A549 (cell line): Measurements from ENCODE around the gene OPTN. TPM values are rescaled to one million over a fixed set of nuclear protein-coding genes. Genes with fewer than 3 reads are reported as not detected.

Source experiments
- ATAC-seq, 2 experiments: fragments of 200-7000 bp in 1 of 2; fragments of >200 bp in 1 of 2; cut with Nextera tagmentation in 1 of 2; cut with Tn5 transposase in 1 of 2; 3 replicates each; pipeline versions ENCODE4 v1.8.0 to v1.9.1; 2018 to 2020; ENCODE audit warnings: mild to moderate bottlenecking in 1 of 2, moderate library complexity in 1 of 2
- CTCF ChIA-PET: fragments of 300-600 bp; sonication (Branson Sonifier 250); formaldehyde crosslinking; extraction: SDS; loops from one replicate; lab custom pipeline; 2021; ENCODE audit warnings: antibody characterized with exemption, inconsistent platforms; lab: Yijun Ruan, JAX
- POLR2A ChIA-PET: fragments of 350-600 bp; formaldehyde crosslinking; extraction: SDS; loops from one replicate; lab custom pipeline; 2021; ENCODE audit warnings: antibody characterized with exemption, inconsistent platforms; lab: Yijun Ruan, JAX
- DNase-seq, 2 experiments: peaks; one replicate each; pipeline versions ENCODE4 v3.0.0 to v3.0.0-alpha.2; 2011 to 2016; ENCODE audit warnings: low read depth in 1 of 2, low spot score in 1 of 2
- FAIRE-seq: peaks from 2 replicates; lab custom pipeline; 2011; peaks lifted over from hg19 to GRCh38; lab: Jason Lieb, UNC
- H3K27ac ChIP-seq, 2 experiments: fragments of >200 bp; sonication (Bioruptor Twin); formaldehyde crosslinking; 3 replicates each; pipeline ENCODE4 v1.5.1; 2016 to 2017
- H3K4me1 ChIP-seq: fragments of >200 bp; sonication (Bioruptor Twin); formaldehyde crosslinking; 3 replicates; pipeline ENCODE4 v1.6.1; 2016
- H3K4me2 ChIP-seq: fragments of >200 bp; sonication (Bioruptor Twin); formaldehyde crosslinking; 3 replicates; pipeline ENCODE4 v1.6.1; 2016
- H3K4me3 ChIP-seq: fragments of >200 bp; sonication (Bioruptor Twin); formaldehyde crosslinking; 3 replicates; pipeline ENCODE4 v1.5.1; 2016
- H3K9me3 ChIP-seq: fragments of >200 bp; sonication (Bioruptor Twin); formaldehyde crosslinking; 3 replicates; pipeline ENCODE4 v1.6.1; 2016
- BHLHE40 ChIP-seq: IDR thresholded peaks from 2 replicates; pipeline ENCODE4 v1.6.1; 2012; ENCODE audit warnings: low read depth, low read length, inconsistent platforms
- CBX2 ChIP-seq: fragments of 200-600 bp; sonication (generic); IDR thresholded peaks from 2 replicates; pipeline ENCODE4 v1.6.1; 2016; ENCODE audit warnings: low read depth, mild to moderate bottlenecking, borderline replicate concordance
- CBX8 ChIP-seq: fragments of 200-600 bp; sonication (generic); IDR thresholded peaks from 2 replicates; pipeline ENCODE4 v1.6.1; 2016
- CEBPB ChIP-seq, 2 experiments: fragments of >200 bp in 1 of 2; sonication (Bioruptor Twin) in 1 of 2; formaldehyde crosslinking in 1 of 2; IDR thresholded peaks; 2 replicates each; pipeline ENCODE4 v1.6.1; 2012 to 2016
- CHD4 ChIP-seq: fragments of 200-600 bp; sonication (generic); IDR thresholded peaks from 2 replicates; pipeline ENCODE4 v1.6.1; 2016; ENCODE audit warnings: antibody characterized with exemption, mild to moderate bottlenecking, borderline replicate concordance
- E2F6 ChIP-seq: IDR thresholded peaks from 2 replicates; pipeline ENCODE4 v1.6.1; 2012; ENCODE audit warnings: low read depth, borderline replicate concordance
- GATA3 ChIP-seq: IDR thresholded peaks from 2 replicates; pipeline ENCODE4 v1.6.1; 2012; ENCODE audit warnings: borderline replicate concordance
- HEYL ChIP-seq: fragments of 250-450 bp; sonication (Bioruptor Pico); IDR thresholded peaks from 2 replicates; pipeline ENCODE4 v1.8.0; 2021; ENCODE audit warnings: mild to moderate bottlenecking, moderate library complexity
- HOXA7 ChIP-seq: fragments of 250-450 bp; sonication (Bioruptor Pico); IDR thresholded peaks from 2 replicates; pipeline ENCODE4 v1.5.0; 2020; ENCODE audit warnings: mild to moderate bottlenecking, moderate library complexity
- HOXB5 ChIP-seq: fragments of 250-450 bp; sonication (Bioruptor Pico); IDR thresholded peaks from 2 replicates; pipeline ENCODE4 v1.5.0; 2020; ENCODE audit warnings: mild to moderate bottlenecking, moderate library complexity
- JUN ChIP-seq, 2 experiments: fragments of >200 bp; sonication (Bioruptor Twin); formaldehyde crosslinking; IDR thresholded peaks; 2 replicates in 1 of 2; 3 replicates in 1 of 2; pipeline ENCODE4 v1.6.1; 2016 to 2017
- JUNB ChIP-seq: fragments of >200 bp; sonication (Bioruptor Twin); formaldehyde crosslinking; IDR thresholded peaks from 2 replicates; pipeline ENCODE4 v1.6.1; 2016
- MAX ChIP-seq: IDR thresholded peaks from 2 replicates; pipeline ENCODE4 v1.6.1; 2012
- MAZ ChIP-seq: fragments of 150-350 bp; IDR thresholded peaks from 2 replicates; pipeline ENCODE4 v1.6.1; 2014; ENCODE audit warnings: antibody characterized with exemption, low read depth, low read length, borderline replicate concordance
- NPAS2 ChIP-seq: fragments of 250-450 bp; sonication (Bioruptor Pico); IDR thresholded peaks from 2 replicates; pipeline ENCODE4 v1.8.0; 2022; ENCODE audit warnings: mild to moderate bottlenecking, moderate library complexity, borderline replicate concordance
- PBX3 ChIP-seq: IDR thresholded peaks from 2 replicates; pipeline ENCODE4 v1.6.1; 2012
- POLR2AphosphoS2 ChIP-seq: conservative IDR thresholded peaks from 2 replicates; pipeline ENCODE4 v1.6.1; 2012; ENCODE audit warnings: low read length, improper control_type of control experiment, inconsistent platforms
- RAD21 ChIP-seq, 2 experiments: fragments of >200 bp in 1 of 2; sonication (Bioruptor Twin) in 1 of 2; formaldehyde crosslinking in 1 of 2; IDR thresholded peaks in 1 of 2; conservative IDR thresholded peaks in 1 of 2; 2 replicates in 1 of 2; 3 replicates in 1 of 2; pipeline ENCODE4 v1.6.1; 2012 to 2018; ENCODE audit warnings: inconsistent platforms in 1 of 2
- RARB ChIP-seq: fragments of 250-450 bp; sonication (Bioruptor Pico); IDR thresholded peaks from 2 replicates; pipeline ENCODE4 v1.8.0; 2021; ENCODE audit warnings: mild to moderate bottlenecking, moderate library complexity
- RCOR1 ChIP-seq: fragments of 150-350 bp; IDR thresholded peaks from 2 replicates; pipeline ENCODE4 v1.6.1; 2014; ENCODE audit warnings: antibody characterized with exemption, low read length, low read depth
- SMC3 ChIP-seq: fragments of >200 bp; sonication (Bioruptor Twin); formaldehyde crosslinking; IDR thresholded peaks from 3 replicates; pipeline ENCODE4 v1.6.1; 2018; ENCODE audit warnings: inconsistent platforms
- ZC3H11A ChIP-seq: fragments of 450-650 bp; IDR thresholded peaks from 2 replicates; pipeline ENCODE4 v1.6.1; 2014; ENCODE audit warnings: antibody characterized with exemption, mild to moderate bottlenecking
- WGBS: methylation state at CpG from one replicate; pipeline ENCODE4 v1.1.6; 2017; ENCODE audit errors: missing lambda C conversion rate; 5-methylcytosine and 5-hydroxymethylcytosine counted together
- polyA plus RNA-seq, 4 experiments: library from polyadenylated mRNA; depleted of rRNA in 3 of 4; stranded (reverse); fragments of >200 nt; fragmentation: RNase III in 1 of 4; extraction: RNeasy Plus Mini Kit Qiagen cat#74134 plus additional on column Dnase treatment in 1 of 4; gene quantifications; 2 replicates in 3 of 4; 3 replicates in 1 of 4; pipeline ENCODE4 v1.2.3, GENCODE V29; 2011 to 2017
- TF ChIP-seq, protein P1 (sequence below): fragments of 150-350 bp; IDR thresholded peaks from 2 replicates; pipeline ENCODE4 v1.6.1; 2014; ENCODE audit warnings: low read depth, mild to moderate bottlenecking, low read length

OPTN gene
- polyA plus RNA-seq, 2 of the 4 experiments (the other 2 are of a cell fraction) = 31.8 to 33.2 TPM

- WGBS = 76% methylated on average over 1 of the region's 1 CpG
- H3K4me3 ChIP-seq = no peak overlapping the region
- FAIRE-seq = no peak
- no peak overlapping the region for H3K27ac ChIP-seq
- no peak for DNase-seq
- H3K9me3 ChIP-seq = no peaks in the 10 kb centered on the region
- TF ChIP-seq SMC3 (no peak), HOXB5 (CRISPR knock-in tag) (no peak), MAX (no peak), POLR2AphosphoS2 (no peak), HEYL (CRISPR knock-in tag) (no peak), MAZ (no peak), PBX3 (no peak)
- TF ChIP-seq, all 56 proteins: peak for 0
- Histone ChIP-seq H3K4me1 (no peaks in the 10 kb centered on the region), H3K4me2 (no peak overlapping the region)
- ChIA-PET POLR2A (no interaction called here), CTCF (interaction anchor here (0.6 to 1.2 kb wide), 2 partner anchors 22 to 56 kb away, joined by 3 read pairs; partner anchors contain the start of gene OPTN)
- no peak for ATAC-seq
These were observed 21.5 kb downstream of the OPTN start for GRCh38 chr10:13121500-13121854.

DNA sequence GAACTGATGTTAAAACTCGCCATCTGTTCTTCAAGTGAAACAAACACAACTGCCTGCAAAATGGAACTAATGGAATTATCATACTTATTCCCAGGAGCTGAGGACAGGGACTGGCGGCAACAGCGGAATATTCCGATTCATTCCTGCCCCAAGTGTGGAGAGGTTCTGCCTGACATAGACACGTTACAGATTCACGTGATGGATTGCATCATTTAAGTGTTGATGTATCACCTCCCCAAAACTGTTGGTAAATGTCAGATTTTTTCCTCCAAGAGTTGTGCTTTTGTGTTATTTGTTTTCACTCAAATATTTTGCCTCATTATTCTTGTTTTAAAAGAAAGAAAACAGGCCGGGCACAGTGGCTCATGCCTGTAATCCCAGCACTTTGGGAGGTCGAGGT is 36.7 kb downstream of the OPTN start:
- no peak overlapping the region for H3K4me2 ChIP-seq
- no peak overlapping the region for H3K27ac ChIP-seq
- TF ChIP-seq ZC3H11A (no peak), NPAS2 (CRISPR knock-in tag) (no peak), SMC3 (no peak), CEBPB (IDR thresholded peaks at IDR 0.05) (no peak), HOXA7 (no peak), RCOR1 (no peak), GATA3 (no peak)
- ChIA-PET POLR2A (no interaction called here), CTCF (interaction anchor here (0.6 kb wide), 1 partner anchor 236 kb away, joined by 3 read pairs; no protein-coding TSS in a partner anchor)
- H3K9me3 ChIP-seq = no peaks in the 10 kb centered on the region
- WGBS = 91% methylated on average over 8 of the region's 8 CpGs
- ATAC-seq (no peak), DNase-seq (no peak), FAIRE-seq (no peak)
- H3K4me3 ChIP-seq = no peak overlapping the region
- no peaks in the 10 kb centered on the region for H3K4me1 ChIP-seq

DNA sequence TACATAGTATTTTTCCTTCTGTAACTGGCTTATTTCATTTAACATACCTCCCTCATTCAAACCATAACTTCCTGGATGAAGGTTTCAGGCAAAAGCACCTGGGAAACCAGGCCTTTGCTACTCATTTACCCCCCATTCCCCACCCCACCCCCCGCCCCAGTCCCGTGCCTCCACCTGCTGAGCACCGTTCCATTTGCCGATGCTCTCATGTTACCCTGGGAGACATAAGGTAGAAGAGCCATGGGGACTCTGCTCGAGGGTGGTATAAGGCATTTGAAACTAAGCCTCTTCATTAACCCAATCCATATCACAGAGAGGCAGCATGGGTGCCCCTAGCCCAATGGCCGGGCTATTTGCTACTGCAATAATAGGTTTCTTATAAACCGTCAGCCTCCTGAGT is 39.2 kb downstream of the OPTN start:
- H3K4me2 ChIP-seq = no peak overlapping the region
- POLR2A ChIA-PET = no interaction called here
- no peak overlapping the region for H3K27ac ChIP-seq
- 79% methylated on average over 4 of the region's 7 CpGs for WGBS
- TF ChIP-seq CBX8 = no peak
- TF ChIP-seq CEBPB (IDR thresholded peaks at IDR 0.05) = no peak
- no peak for TF ChIP-seq RCOR1
- no peak for TF ChIP-seq JUNB
- no peak for TF ChIP-seq HOXA7
- no peak for TF ChIP-seq RAD21 (conservative IDR thresholded peaks at IDR 0.05 in 1 of 2, IDR thresholded peaks at IDR 0.05 in 1 of 2)
- no peak for TF ChIP-seq RARB (CRISPR knock-in tag)
- no peak for TF ChIP-seq E2F6
- TF ChIP-seq CBX2 = no peak
- no peak for TF ChIP-seq JUN (IDR thresholded peaks at IDR 0.05)
- no peak for TF ChIP-seq BHLHE40
- TF ChIP-seq SMC3 = no peak
- TF ChIP-seq CHD4 = no peak
- TF ChIP-seq, protein P1, sequence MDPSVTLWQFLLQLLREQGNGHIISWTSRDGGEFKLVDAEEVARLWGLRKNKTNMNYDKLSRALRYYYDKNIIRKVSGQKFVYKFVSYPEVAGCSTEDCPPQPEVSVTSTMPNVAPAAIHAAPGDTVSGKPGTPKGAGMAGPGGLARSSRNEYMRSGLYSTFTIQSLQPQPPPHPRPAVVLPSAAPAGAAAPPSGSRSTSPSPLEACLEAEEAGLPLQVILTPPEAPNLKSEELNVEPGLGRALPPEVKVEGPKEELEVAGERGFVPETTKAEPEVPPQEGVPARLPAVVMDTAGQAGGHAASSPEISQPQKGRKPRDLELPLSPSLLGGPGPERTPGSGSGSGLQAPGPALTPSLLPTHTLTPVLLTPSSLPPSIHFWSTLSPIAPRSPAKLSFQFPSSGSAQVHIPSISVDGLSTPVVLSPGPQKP = no peak
- no peak for TF ChIP-seq GATA3
- TF ChIP-seq, all 56 proteins: peak for 0
- no peaks in the 10 kb centered on the region for H3K4me1 ChIP-seq
- H3K4me3 ChIP-seq = no peak overlapping the region
- H3K9me3 ChIP-seq = no peaks in the 10 kb centered on the region
- no peak for ATAC-seq
- no peak for FAIRE-seq
- no peak for DNase-seq
- CTCF ChIA-PET = interaction anchor here (0.6 to 1.1 kb wide), 3 partner anchors 10 to 22 kb away, joined by 3 read pairs; no protein-coding TSS in a partner anchor
